Loucy (cell line): ENCODE data around the gene ZNRF2.

Experiments used
- H2AFZ ChIP-seq: fragments of 200-600 bp; sonication (generic); 2 replicates; pipeline ENCODE4 v1.6.0; 2016; ENCODE audit warnings: antibody characterized with exemption, mild to moderate bottlenecking, low read length, moderate library complexity
- H3F3A ChIP-seq: fragments of 200-600 bp; 2 replicates; pipeline ENCODE4 v1.6.0; 2016; ENCODE audit warnings: antibody characterized with exemption, low read depth, mild to moderate bottlenecking
- H3K27me3 ChIP-seq: fragments of 200-600 bp; sonication (generic); 2 replicates; pipeline ENCODE4 v1.6.1; 2014; ENCODE audit warnings: low read length, mild to moderate bottlenecking; ENCODE audit not compliant: insufficient read depth, poor library complexity, severe bottlenecking
- H3K36me3 ChIP-seq: fragments of 200-600 bp; sonication (generic); 2 replicates; pipeline ENCODE4 v1.6.1; 2016; ENCODE audit warnings: low read length; ENCODE audit not compliant: insufficient read depth
- H3K4me1 ChIP-seq: fragments of 200-600 bp; sonication (generic); 2 replicates; pipeline ENCODE4 v1.5.1; 2014; ENCODE audit warnings: low read length, mild to moderate bottlenecking; ENCODE audit not compliant: insufficient read depth, poor library complexity, severe bottlenecking
- H3K4me2 ChIP-seq: fragments of 200-600 bp; sonication (generic); 2 replicates; pipeline ENCODE4 v1.6.0; 2014; ENCODE audit warnings: antibody characterized with exemption, low read length, low read depth, mild to moderate bottlenecking; ENCODE audit not compliant: poor library complexity, severe bottlenecking
- H3K4me3 ChIP-seq: fragments of 200-600 bp; sonication (generic); 2 replicates; pipeline ENCODE4 v1.5.1; 2014; ENCODE audit warnings: low read length, mild to moderate bottlenecking, mixed read lengths; ENCODE audit not compliant: poor library complexity, severe bottlenecking
- H3K79me2 ChIP-seq: fragments of 200-600 bp; sonication (generic); 2 replicates; pipeline ENCODE4 v1.6.1; 2014; ENCODE audit warnings: low read length; ENCODE audit not compliant: insufficient read depth
- H3K9ac ChIP-seq: fragments of 200-600 bp; sonication (generic); 2 replicates; pipeline ENCODE4 v1.6.0; 2014; ENCODE audit warnings: mild to moderate bottlenecking, low read depth, low read length, moderate library complexity; ENCODE audit not compliant: poor library complexity, severe bottlenecking
- H3K9me2 ChIP-seq: fragments of 200-600 bp; sonication (generic); replicated peaks from 2 replicates; pipeline ENCODE4 v1.6.1; 2016; ENCODE audit warnings: low read depth, low read length, mixed read lengths
- H3K9me3 ChIP-seq: fragments of 200-600 bp; sonication (generic); 2 replicates; pipeline ENCODE4 v1.6.1; 2014; ENCODE audit warnings: mild to moderate bottlenecking, antibody characterized with exemption, low read length, low read depth; ENCODE audit not compliant: insufficient read depth
- H4K20me1 ChIP-seq: fragments of 200-600 bp; sonication (generic); 2 replicates; pipeline ENCODE4 v1.6.0; 2014; ENCODE audit warnings: antibody characterized with exemption, low read length, mild to moderate bottlenecking; ENCODE audit not compliant: insufficient read depth, poor library complexity, severe bottlenecking
- CTCF ChIP-seq: fragments of 200-600 bp; sonication (generic); conservative IDR thresholded peaks from 2 replicates; pipeline ENCODE4 v1.5.1; 2014; ENCODE audit warnings: mild to moderate bottlenecking, antibody characterized with exemption, low read length
- EZH2phosphoT487 ChIP-seq: fragments of 200-600 bp; IDR thresholded peaks from 2 replicates; pipeline ENCODE4 v1.6.1; 2018; ENCODE audit warnings: antibody characterized with exemption, mild to moderate bottlenecking, moderate library complexity, borderline replicate concordance

The ZNRF2 gene

GRCh38 chr7:30353932-30354607, 69.7 kb downstream of the ZNRF2 start:
- peaks cover 47% of the 10 kb centered on the region for H4K20me1 ChIP-seq
- no peak overlapping the region for H3K4me3 ChIP-seq
- no peak overlapping the region for H3K4me2 ChIP-seq
- H3K9me2 ChIP-seq, result no peaks in the 10 kb centered on the region
- TF ChIP-seq EZH2phosphoT487 (no peak), CTCF (no peak)
- no peaks in the 10 kb centered on the region for H3F3A ChIP-seq
- H3K4me1 ChIP-seq, result peaks cover 23% of the 10 kb centered on the region
- no peak overlapping the region for H2AFZ ChIP-seq
- H3K27me3 ChIP-seq, result no peaks in the 10 kb centered on the region
- H3K9ac ChIP-seq, result no peak overlapping the region
- H3K36me3 ChIP-seq, result peaks cover 23% of the 10 kb centered on the region; the same call in 1 of the 2 replicates
- no peaks in the 10 kb centered on the region for H3K9me3 ChIP-seq
- H3K79me2 ChIP-seq, result peaks cover 79% of the 10 kb centered on the region

GRCh38 chr7:30354791-30355190, 70.4 kb downstream of the ZNRF2 start:
- Histone ChIP-seq H3K4me1 (peaks cover 23% of the 10 kb centered on the region), H3K9me2 (no peaks in the 10 kb centered on the region), H3K79me2 (peaks cover 71% of the 10 kb centered on the region)

GRCh38 chr7:30359957-30360356, 75.6 kb downstream of the ZNRF2 start:
- H3K4me3 ChIP-seq, result no peak overlapping the region
- H3K9me3 ChIP-seq, result no peaks in the 10 kb centered on the region
- TF ChIP-seq CTCF (no peak), EZH2phosphoT487 (no peak)
- no peak overlapping the region for H3K9ac ChIP-seq
- no peaks in the 10 kb centered on the region for H3K4me1 ChIP-seq
- no peaks in the 10 kb centered on the region for H3K9me2 ChIP-seq
- no peak overlapping the region for H2AFZ ChIP-seq
- H3K79me2 ChIP-seq, result peaks cover 26% of the 10 kb centered on the region
- H3K27me3 ChIP-seq, result no peaks in the 10 kb centered on the region
- H3K4me2 ChIP-seq, result no peak overlapping the region
- peaks cover 26% of the 10 kb centered on the region; the same call in 1 of the 2 replicates for H3K36me3 ChIP-seq
- H3F3A ChIP-seq, result no peaks in the 10 kb centered on the region
- H4K20me1 ChIP-seq, result no peaks in the 10 kb centered on the region

More at GRCh38 chr7:30354791-30355190, 70.4 kb downstream of the ZNRF2 start:
- H3F3A ChIP-seq, result no peaks in the 10 kb centered on the region
- no peak overlapping the region for H3K9ac ChIP-seq
- H3K36me3 ChIP-seq, result peaks cover 26% of the 10 kb centered on the region; the same call in 1 of the 2 replicates
- H3K4me2 ChIP-seq, result no peak overlapping the region
- peaks cover 43% of the 10 kb centered on the region for H4K20me1 ChIP-seq
- H3K4me3 ChIP-seq, result no peak overlapping the region
- no peak overlapping the region for H2AFZ ChIP-seq
- H3K9me3 ChIP-seq, result no peaks in the 10 kb centered on the region
- TF ChIP-seq EZH2phosphoT487, result no peak
- H3K27me3 ChIP-seq, result no peaks in the 10 kb centered on the region
